Endometrial microvascular endothelial cells (primary cell): ENCODE results near the gene MYH3. TPM values are rescaled to one million over a fixed set of nuclear protein-coding genes. Genes with fewer than 3 reads are reported as not detected.

Experiments
- in situ Hi-C: cut with HindIII; loops from 2 replicates; pipeline ENCODE4 v1.10.0; 2017; ENCODE audit warnings: low sequenced_read_pairs, low pct_unique_long_range_greater_than_20kb; ENCODE audit errors: inconsistent ontology term
- total RNA-seq: library from RNA; depleted of rRNA; stranded (reverse); fragments of >200 nt; gene quantifications from one replicate; pipeline ENCODE4 v1.2.3, GENCODE V29; 2015; ENCODE audit errors: inconsistent ontology term

MYH3 gene
- total RNA-seq, 1 donor from 2014 or later: 0.09 TPM

- in situ Hi-C loops: no loop called here
These were observed 4.0 kb downstream of the MYH3 start for GRCh38 chr17:10652984-10653659.

- in situ Hi-C loops: no loop called here
These were observed 5.2 kb downstream of the MYH3 start for GRCh38 chr17:10651927-10652326.

- in situ Hi-C loops: no loop called here
These were observed 7.5 kb downstream of the MYH3 start for GRCh38 chr17:10649602-10650001.

GRCh38 chr17:10648956-10649355 lies 8.2 kb downstream of the MYH3 start:
- in situ Hi-C loops: no loop called here

- in situ Hi-C loops: no loop called here
These were observed 8.7 kb downstream of the MYH3 start for GRCh38 chr17:10648381-10648780.

- in situ Hi-C loops: no loop called here
These were observed 10.6 kb downstream of the MYH3 start for GRCh38 chr17:10646392-10646990.

GRCh38 chr17:10640475-10640874 lies 16.6 kb downstream of the MYH3 start:
- in situ Hi-C loops: no loop called here

GRCh38 chr17:10638151-10638550 lies 19.0 kb downstream of the MYH3 start:
- in situ Hi-C loops: no loop called here

GRCh38 chr17:10635290-10635689 lies 21.8 kb downstream of the MYH3 start:
- in situ Hi-C loops: no loop called here

GRCh38 chr17:10633738-10634379 lies 23.2 kb downstream of the MYH3 start:
- in situ Hi-C loops: no loop called here

GRCh38 chr17:10631701-10632100 lies 25.4 kb downstream of the MYH3 start:
- in situ Hi-C loops: no loop called here

GRCh38 chr17:10631048-10631700 lies 25.9 kb downstream of the MYH3 start:
- in situ Hi-C loops: no loop called here

- in situ Hi-C loops: no loop called here
These were observed 27.4 kb downstream of the MYH3 start for GRCh38 chr17:10629706-10630105.

- in situ Hi-C loops: no loop called here
These were observed 28.4 kb downstream of the MYH3 start for GRCh38 chr17:10628756-10629155.

- in situ Hi-C loops: no loop called here
These were observed 30.7 kb downstream of the MYH3 start for GRCh38 chr17:10626390-10626789.

GRCh38 chr17:10624969-10625368 lies 32.1 kb downstream of the MYH3 start:
- in situ Hi-C loops: no loop called here

- in situ Hi-C loops: no loop called here
These were observed 33.3 kb downstream of the MYH3 start for GRCh38 chr17:10623737-10624338.

- in situ Hi-C loops: no loop called here
These were observed 34.3 kb downstream of the MYH3 start for GRCh38 chr17:10622617-10623485.

- in situ Hi-C loops: no loop called here
These were observed 35.7 kb downstream of the MYH3 start for GRCh38 chr17:10621397-10621796.
